K562 treated with DMSO at 1 percent for 48 hours (cell line): Measurements from ENCODE around the gene EFCAB10. TPM values are rescaled to one million over a fixed set of nuclear protein-coding genes. Genes with fewer than 3 reads are reported as not detected.

ENCODE experiments used
- total RNA-seq: library from RNA; unstranded; fragments of 300-600 nt; gene quantifications from 2 replicates; pipeline ENCODE4 v1.2.3, GENCODE V29; 2022; ENCODE audit warnings: low replicate concordance; ENCODE audit errors: extremely low read depth

EFCAB10 gene, protein sequence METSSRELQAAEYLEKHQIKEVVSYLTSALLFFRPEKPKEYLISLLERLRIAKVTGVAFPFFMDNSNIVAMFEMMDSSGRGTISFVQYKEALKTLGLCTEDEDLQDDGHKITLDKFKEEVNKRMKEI
- not detected in 2 replicates for total RNA-seq

DNA sequence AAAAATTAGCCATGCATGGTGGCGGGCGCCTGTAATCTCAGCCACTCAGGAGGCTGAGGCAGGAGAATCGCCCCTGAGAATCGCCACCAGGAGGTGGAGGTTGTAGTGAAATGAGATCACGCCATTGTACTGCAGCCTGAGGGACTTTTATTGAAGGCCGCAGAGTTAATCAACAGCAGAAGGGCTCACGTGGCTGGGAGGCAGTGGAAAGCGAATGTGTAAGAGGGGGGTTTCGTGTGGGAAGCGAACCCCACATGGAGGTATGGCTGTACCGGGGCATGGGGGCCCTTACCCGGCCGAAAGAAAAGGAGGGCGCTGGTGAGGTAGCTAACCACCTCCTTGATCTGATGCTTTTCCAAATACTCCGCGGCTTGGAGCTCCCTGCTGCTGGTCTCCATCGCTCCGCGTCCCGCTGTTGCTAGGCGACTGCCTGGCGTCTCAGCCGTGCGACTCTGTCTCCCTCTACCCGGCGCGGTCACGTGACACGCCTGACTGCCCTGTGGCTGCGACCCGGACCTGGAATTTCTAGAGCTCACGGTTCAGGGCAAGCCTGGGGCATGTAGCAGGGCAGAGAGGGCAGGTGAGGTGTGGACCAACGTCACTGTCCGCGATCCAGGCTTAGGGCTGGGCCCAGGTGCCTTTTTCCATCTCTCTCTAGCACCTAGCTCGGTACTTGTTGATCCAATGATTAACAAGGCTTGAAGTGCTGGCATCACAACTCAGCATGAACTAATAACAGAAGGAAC, at the start of gene EFCAB10:
Gene EFCAB10 (minus strand): TSS at position 428 of the 746 bp plus-strand sequence. CDS start 30 bp downstream, at position 398.

GRCh38 chr7:105531792-105532671, 49.3 kb downstream of the EFCAB10 start, which contains the start of gene RINT1:
Gene RINT1, plus strand, starts transcription at chr7:105532201. Its CDS starts 115 bp downstream, at chr7:105532316.

GRCh38 chr7:105521717-105522463, 59.4 kb downstream of the EFCAB10 start, which contains the start of gene PUS7:
Gene PUS7, minus strand, starts transcription at chr7:105522271. Its CDS starts 13,759 bp downstream, at chr7:105508512.

Other genes with a start within 250 kb of the EFCAB10 start
- gene SRPK2, start 192.6 kb downstream of the EFCAB10 start, total RNA-seq = not detected in 2 replicates
- not detected in 2 replicates for gene PUS7, start 59.2 kb downstream of the EFCAB10 start, total RNA-seq
- not detected in 2 replicates for gene RINT1, start 49.3 kb downstream of the EFCAB10 start, total RNA-seq